HEK293 (cell line): ENCODE results near the gene BTBD7.

Experiments used
- CTCF ChIP-seq: fragments of 450-650 bp; formaldehyde crosslinking; IDR thresholded peaks from 2 replicates; pipeline ENCODE4 v1.5.1; 2016; ENCODE audit warnings: missing biosample characterization, missing genetic modification characterization
- FEZF1 ChIP-seq: fragments of 450-650 bp; formaldehyde crosslinking; IDR thresholded peaks from 2 replicates; pipeline ENCODE4 v1.5.1; 2016; ENCODE audit warnings: missing biosample characterization, missing genetic modification characterization
- HOXD13 ChIP-seq: sonication (generic); formaldehyde crosslinking; IDR thresholded peaks from 2 replicates; pipeline ENCODE4 v1.8.0; 2022; ENCODE audit warnings: missing genetic modification reagents, borderline replicate concordance
- IKZF3 ChIP-seq: fragments of 450-650 bp; IDR thresholded peaks from 2 replicates; pipeline ENCODE4 v1.5.0; 2018; ENCODE audit warnings: missing biosample characterization, mild to moderate bottlenecking, missing genetic modification characterization, moderate library complexity
- TCF7L2 ChIP-seq: IDR thresholded peaks from 2 replicates; pipeline ENCODE4 v1.6.1; 2011; ENCODE audit warnings: low read depth, mild to moderate bottlenecking, inconsistent platforms, low read length, moderate library complexity, borderline replicate concordance
- TRIM28 ChIP-seq: IDR thresholded peaks from 2 replicates; pipeline ENCODE4 v1.6.1; 2011; ENCODE audit warnings: low read length, control low read depth, borderline replicate concordance
- WT1 ChIP-seq: fragments of 450-650 bp; formaldehyde crosslinking; IDR thresholded peaks from 2 replicates; pipeline ENCODE4 v1.5.1; 2016; ENCODE audit warnings: missing biosample characterization, missing genetic modification characterization
- YY2 ChIP-seq: fragments of 450-650 bp; formaldehyde crosslinking; IDR thresholded peaks from 2 replicates; pipeline ENCODE4 v1.5.1; 2016; ENCODE audit warnings: missing biosample characterization, missing genetic modification characterization
- ZFP41 ChIP-seq: fragments of 450-650 bp; formaldehyde crosslinking; IDR thresholded peaks from 2 replicates; pipeline ENCODE4 v1.5.1; 2016; ENCODE audit warnings: missing biosample characterization, missing genetic modification characterization, borderline replicate concordance
- ZNF133 ChIP-seq: fragments of 450-650 bp; formaldehyde crosslinking; IDR thresholded peaks from 2 replicates; pipeline ENCODE4 v1.5.1; 2016; ENCODE audit warnings: missing biosample characterization, missing genetic modification characterization
- ZNF146 ChIP-seq: fragments of 450-650 bp; formaldehyde crosslinking; IDR thresholded peaks from 2 replicates; pipeline ENCODE4 v1.5.1; 2016; ENCODE audit warnings: missing biosample characterization, missing genetic modification characterization
- ZNF175 ChIP-seq: fragments of 450-650 bp; formaldehyde crosslinking; IDR thresholded peaks from 2 replicates; pipeline ENCODE4 v1.5.1; 2016; ENCODE audit warnings: missing biosample characterization, missing genetic modification characterization
- ZNF18 ChIP-seq: fragments of 450-650 bp; formaldehyde crosslinking; IDR thresholded peaks from 2 replicates; pipeline ENCODE4 v1.5.1; 2016; ENCODE audit warnings: missing biosample characterization, missing genetic modification characterization
- ZNF202 ChIP-seq: fragments of 450-650 bp; formaldehyde crosslinking; IDR thresholded peaks from 2 replicates; pipeline ENCODE4 v1.5.1; 2016; ENCODE audit warnings: missing biosample characterization, missing genetic modification characterization, borderline replicate concordance
- ZNF214 ChIP-seq: fragments of 450-650 bp; formaldehyde crosslinking; IDR thresholded peaks from 2 replicates; pipeline ENCODE4 v1.5.1; 2017; ENCODE audit warnings: missing biosample characterization, mild to moderate bottlenecking, missing genetic modification characterization, borderline replicate concordance
- ZNF266 ChIP-seq: fragments of 450-650 bp; formaldehyde crosslinking; IDR thresholded peaks from 2 replicates; pipeline ENCODE4 v1.5.1; 2016; ENCODE audit warnings: missing biosample characterization, missing genetic modification characterization, low read depth
- ZNF302 ChIP-seq: fragments of 450-650 bp; formaldehyde crosslinking; IDR thresholded peaks from 2 replicates; pipeline ENCODE4 v1.5.1; 2016; ENCODE audit warnings: missing biosample characterization, missing genetic modification characterization, low read depth
- ZNF311 ChIP-seq: fragments of 450-650 bp; formaldehyde crosslinking; IDR thresholded peaks from 2 replicates; pipeline ENCODE4 v1.5.1; 2017; ENCODE audit warnings: missing biosample characterization, missing genetic modification characterization, borderline replicate concordance
- ZNF324 ChIP-seq: fragments of 450-650 bp; formaldehyde crosslinking; IDR thresholded peaks from 2 replicates; pipeline ENCODE4 v1.5.1; 2016; ENCODE audit warnings: missing biosample characterization, missing genetic modification characterization
- ZNF48 ChIP-seq: fragments of 450-650 bp; formaldehyde crosslinking; IDR thresholded peaks from 2 replicates; pipeline ENCODE4 v1.5.1; 2016; ENCODE audit warnings: missing biosample characterization, missing genetic modification characterization
- ZNF510 ChIP-seq: fragments of 450-650 bp; formaldehyde crosslinking; IDR thresholded peaks from 2 replicates; pipeline ENCODE4 v1.5.1; 2018; ENCODE audit warnings: mild to moderate bottlenecking, missing genetic modification characterization, missing biosample characterization; ENCODE audit not compliant: insufficient replicate concordance
- ZNF549 ChIP-seq: fragments of 450-650 bp; IDR thresholded peaks from 2 replicates; pipeline ENCODE4 v1.5.1; 2018; ENCODE audit warnings: missing biosample characterization, missing genetic modification characterization, mild to moderate bottlenecking, inconsistent platforms, moderate library complexity
- ZNF555 ChIP-seq: fragments of 450-650 bp; formaldehyde crosslinking; conservative IDR thresholded peaks from 2 replicates; pipeline ENCODE4 v1.5.1; 2017; ENCODE audit warnings: missing biosample characterization, mild to moderate bottlenecking, missing genetic modification characterization, inconsistent platforms
- ZNF560 ChIP-seq: fragments of 450-650 bp; formaldehyde crosslinking; IDR thresholded peaks from 2 replicates; pipeline ENCODE4 v1.5.1; 2017; ENCODE audit warnings: missing biosample characterization, missing genetic modification characterization, borderline replicate concordance
- ZNF580 ChIP-seq: fragments of 450-650 bp; formaldehyde crosslinking; IDR thresholded peaks from 2 replicates; pipeline ENCODE4 v1.5.1; 2016; ENCODE audit warnings: missing biosample characterization, missing genetic modification characterization
- ZNF596 ChIP-seq: fragments of 450-650 bp; IDR thresholded peaks from 2 replicates; pipeline ENCODE4 v1.5.0; 2018; ENCODE audit warnings: missing biosample characterization, mild to moderate bottlenecking, missing genetic modification characterization, moderate library complexity
- ZNF645 ChIP-seq: fragments of 450-650 bp; formaldehyde crosslinking; IDR thresholded peaks from 2 replicates; pipeline ENCODE4; 2016; ENCODE audit warnings: missing biosample characterization, missing genetic modification characterization
- ZNF660 ChIP-seq: fragments of 450-650 bp; IDR thresholded peaks from 2 replicates; pipeline ENCODE4 v1.5.1; 2018; ENCODE audit warnings: missing biosample characterization, mild to moderate bottlenecking, missing genetic modification characterization
- ZNF776 ChIP-seq: fragments of 450-650 bp; formaldehyde crosslinking; IDR thresholded peaks from 2 replicates; pipeline ENCODE4 v1.5.0; 2017; ENCODE audit warnings: missing biosample characterization, missing genetic modification characterization, borderline replicate concordance
- ZNF785 ChIP-seq: fragments of 450-650 bp; formaldehyde crosslinking; IDR thresholded peaks from 2 replicates; pipeline ENCODE4 v1.5.1; 2016; ENCODE audit warnings: missing biosample characterization, missing genetic modification characterization
- TF ChIP-seq, protein P1 (sequence below): fragments of 450-650 bp; formaldehyde crosslinking; IDR thresholded peaks from 2 replicates; pipeline ENCODE4 v1.5.1; 2016; ENCODE audit warnings: missing biosample characterization, missing genetic modification characterization

BTBD7 gene

GRCh38 chr14:93206793-93207467 lies 125.9 kb downstream of the BTBD7 start, which contains the start of the genes GON7 and UBR7 (continued):
- no peak for TF ChIP-seq ZNF776
- no peak for TF ChIP-seq ZNF596 (tag by site-specific recombination)
- no peak for TF ChIP-seq ZNF202 (tag by site-specific recombination)
- TF ChIP-seq ZNF660 (tag by site-specific recombination): peak; percentile 47
- TF ChIP-seq, protein P1, sequence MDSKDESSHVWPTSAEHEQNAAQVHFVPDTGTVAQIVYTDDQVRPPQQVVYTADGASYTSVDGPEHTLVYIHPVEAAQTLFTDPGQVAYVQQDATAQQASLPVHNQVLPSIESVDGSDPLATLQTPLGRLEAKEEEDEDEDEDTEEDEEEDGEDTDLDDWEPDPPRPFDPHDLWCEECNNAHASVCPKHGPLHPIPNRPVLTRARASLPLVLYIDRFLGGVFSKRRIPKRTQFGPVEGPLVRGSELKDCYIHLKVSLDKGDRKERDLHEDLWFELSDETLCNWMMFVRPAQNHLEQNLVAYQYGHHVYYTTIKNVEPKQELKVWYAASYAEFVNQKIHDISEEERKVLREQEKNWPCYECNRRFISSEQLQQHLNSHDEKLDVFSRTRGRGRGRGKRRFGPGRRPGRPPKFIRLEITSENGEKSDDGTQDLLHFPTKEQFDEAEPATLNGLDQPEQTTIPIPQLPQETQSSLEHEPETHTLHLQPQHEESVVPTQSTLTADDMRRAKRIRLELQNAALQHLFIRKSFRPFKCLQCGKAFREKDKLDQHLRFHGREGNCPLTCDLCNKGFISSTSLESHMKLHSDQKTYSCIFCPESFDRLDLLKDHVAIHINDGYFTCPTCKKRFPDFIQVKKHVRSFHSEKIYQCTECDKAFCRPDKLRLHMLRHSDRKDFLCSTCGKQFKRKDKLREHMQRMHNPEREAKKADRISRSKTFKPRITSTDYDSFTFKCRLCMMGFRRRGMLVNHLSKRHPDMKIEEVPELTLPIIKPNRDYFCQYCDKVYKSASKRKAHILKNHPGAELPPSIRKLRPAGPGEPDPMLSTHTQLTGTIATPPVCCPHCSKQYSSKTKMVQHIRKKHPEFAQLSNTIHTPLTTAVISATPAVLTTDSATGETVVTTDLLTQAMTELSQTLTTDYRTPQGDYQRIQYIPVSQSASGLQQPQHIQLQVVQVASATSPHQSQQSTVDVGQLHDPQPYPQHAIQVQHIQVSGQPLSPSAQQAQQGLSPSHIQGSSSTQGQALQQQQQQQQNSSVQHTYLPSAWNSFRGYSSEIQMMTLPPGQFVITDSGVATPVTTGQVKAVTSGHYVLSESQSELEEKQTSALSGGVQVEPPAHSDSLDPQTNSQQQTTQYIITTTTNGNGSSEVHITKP (tag by site-specific recombination): no peak; the same call in 1 of the 2 replicates
- TF ChIP-seq ZNF580 (tag by site-specific recombination): no peak
- TF ChIP-seq FEZF1: no peak; the same call in 1 of the 2 replicates
- no peak for TF ChIP-seq ZNF214 (tag by site-specific recombination)
- TF ChIP-seq ZNF510 (tag by site-specific recombination): no peak
- TF ChIP-seq TRIM28: no peak; the same call in 1 of the 2 replicates
- no peak for TF ChIP-seq ZNF549
- no peak for TF ChIP-seq ZNF311 (tag by site-specific recombination)
- TF ChIP-seq TCF7L2: no peak
- TF ChIP-seq YY2: no peak
- TF ChIP-seq ZNF785 (tag by site-specific recombination): no peak
- TF ChIP-seq ZNF266 (tag by site-specific recombination): no peak
- TF ChIP-seq HOXD13 (CRISPR knock-in tag): no peak
- TF ChIP-seq CTCF (tag by site-specific recombination): no peak; the same call in none of the 2 replicates
- TF ChIP-seq ZNF146: no peak
- no peak for TF ChIP-seq ZNF555 (tag by site-specific recombination)
- TF ChIP-seq ZNF302 (tag by site-specific recombination): no peak
- no peak for TF ChIP-seq ZNF175 (tag by site-specific recombination)
- no peak; the same call in none of the 2 replicates for TF ChIP-seq WT1 (tag by site-specific recombination)
- TF ChIP-seq ZNF133 (tag by site-specific recombination): 0 out of 2 replicates have a peak, but pooled peaks have one; percentile 11
- TF ChIP-seq IKZF3 (tag by site-specific recombination): peak; percentile 100
- no peak for TF ChIP-seq ZFP41 (tag by site-specific recombination)
- no peak for TF ChIP-seq ZNF18
- peak; percentile 51; the same call in 1 of the 2 replicates for TF ChIP-seq ZNF324 (tag by site-specific recombination)
- no peak for TF ChIP-seq ZNF48 (tag by site-specific recombination)
- no peak for TF ChIP-seq ZNF645 (tag by site-specific recombination)
- no peak for TF ChIP-seq ZNF560 (tag by site-specific recombination)
